ENCODE results near the gene NUDT1. TPM values are rescaled to one million over a fixed set of nuclear protein-coding genes. Genes with fewer than 3 reads are reported as not detected.

NUDT1 gene
- total RNA-seq, 2 donors from 2014 or later = 56.0 to 84.7 TPM

DNA sequence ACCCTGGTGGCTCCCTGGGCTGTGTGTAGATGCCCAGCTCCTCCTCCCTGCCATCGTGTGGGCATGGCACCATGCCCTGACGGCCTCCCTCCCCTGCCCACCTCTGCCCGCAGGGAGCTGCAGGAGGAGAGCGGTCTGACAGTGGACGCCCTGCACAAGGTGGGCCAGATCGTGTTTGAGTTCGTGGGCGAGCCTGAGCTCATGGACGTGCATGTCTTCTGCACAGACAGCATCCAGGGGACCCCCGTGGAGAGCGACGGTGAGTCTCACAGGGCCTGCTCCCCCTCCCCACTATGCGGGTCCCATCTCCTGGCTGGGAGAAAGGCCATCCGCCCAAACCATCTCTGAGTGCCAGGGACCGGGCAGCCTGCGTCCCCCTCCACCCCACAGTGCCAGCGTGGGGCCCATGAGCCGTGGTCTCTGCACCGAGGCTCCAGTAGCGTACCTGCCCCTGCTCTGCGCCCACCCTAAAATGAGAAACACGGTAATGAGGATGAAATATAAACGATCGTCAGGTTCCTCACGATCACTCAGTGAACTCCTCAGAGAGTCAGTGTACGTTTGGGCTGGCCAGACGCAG is 7.8 kb downstream of the NUDT1 start:
- DNase-seq = no peak
- Histone ChIP-seq H3K9ac (ENCODE audit: extremely low read depth, low read length, poor library complexity, severe bottlenecking) (no peak overlapping the region), H3K27ac (ENCODE audit: low read depth, low read length) (no peak overlapping the region), H3K4me1 (ENCODE audit: control insufficient read depth, insufficient read depth, low read length) (no peaks in the 10 kb centered on the region), H3K9me3 (ENCODE audit: control insufficient read depth, low read length) (no peaks in the 10 kb centered on the region), H3K4me3 (ENCODE audit: low read length) (no peak overlapping the region), H3K27me3 (ENCODE audit: control insufficient read depth, insufficient read depth, low read length, poor library complexity, severe bottlenecking) (no peaks in the 10 kb centered on the region), H3K36me3 (ENCODE audit: control insufficient read depth, insufficient read depth, low read length) (peaks cover 8% of the 10 kb centered on the region)
- 89 to 92% methylated on average over 16 to 27 of the region's 27 CpGs for WGBS, 2 experiments (ENCODE audit: insufficient coverage in 1 of 2, insufficient read length in 1 of 2)
- TF ChIP-seq, protein P1, sequence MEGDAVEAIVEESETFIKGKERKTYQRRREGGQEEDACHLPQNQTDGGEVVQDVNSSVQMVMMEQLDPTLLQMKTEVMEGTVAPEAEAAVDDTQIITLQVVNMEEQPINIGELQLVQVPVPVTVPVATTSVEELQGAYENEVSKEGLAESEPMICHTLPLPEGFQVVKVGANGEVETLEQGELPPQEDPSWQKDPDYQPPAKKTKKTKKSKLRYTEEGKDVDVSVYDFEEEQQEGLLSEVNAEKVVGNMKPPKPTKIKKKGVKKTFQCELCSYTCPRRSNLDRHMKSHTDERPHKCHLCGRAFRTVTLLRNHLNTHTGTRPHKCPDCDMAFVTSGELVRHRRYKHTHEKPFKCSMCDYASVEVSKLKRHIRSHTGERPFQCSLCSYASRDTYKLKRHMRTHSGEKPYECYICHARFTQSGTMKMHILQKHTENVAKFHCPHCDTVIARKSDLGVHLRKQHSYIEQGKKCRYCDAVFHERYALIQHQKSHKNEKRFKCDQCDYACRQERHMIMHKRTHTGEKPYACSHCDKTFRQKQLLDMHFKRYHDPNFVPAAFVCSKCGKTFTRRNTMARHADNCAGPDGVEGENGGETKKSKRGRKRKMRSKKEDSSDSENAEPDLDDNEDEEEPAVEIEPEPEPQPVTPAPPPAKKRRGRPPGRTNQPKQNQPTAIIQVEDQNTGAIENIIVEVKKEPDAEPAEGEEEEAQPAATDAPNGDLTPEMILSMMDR (conservative IDR thresholded peaks at IDR 0.05) = no peak
- H3K4me1 Mint-ChIP-seq = no peaks in the 10 kb centered on the region
- peak overlapping the region; percentile 44 for H3K27ac Mint-ChIP-seq
- H3K9me3 Mint-ChIP-seq = no peaks in the 10 kb centered on the region
- no peaks in the 10 kb centered on the region for H3K27me3 Mint-ChIP-seq (ENCODE audit: insufficient read depth)
- peaks cover 28% of the 10 kb centered on the region for H3K36me3 Mint-ChIP-seq (ENCODE audit: low read depth)
- no peak overlapping the region for H3K4me3 Mint-ChIP-seq

DNA sequence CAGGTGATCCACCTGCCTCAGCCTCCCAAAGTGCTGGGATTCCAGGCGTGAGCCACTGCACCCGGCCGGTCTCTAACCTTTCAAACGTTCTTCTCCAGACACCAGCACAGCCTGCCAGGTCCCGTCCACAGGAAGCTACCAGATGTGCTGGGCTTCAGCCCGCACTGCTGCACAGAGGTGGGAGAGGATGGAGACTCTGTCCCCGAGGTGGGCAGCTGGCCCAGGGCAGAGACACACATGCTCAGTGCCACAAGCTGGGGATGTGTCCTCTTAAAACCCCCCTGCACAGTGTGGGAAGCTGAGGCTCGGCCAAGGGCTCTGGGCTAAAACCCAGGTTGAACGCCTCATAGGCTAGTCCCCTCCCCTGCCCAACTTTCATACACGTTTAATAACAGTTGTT is 9.4 kb downstream of the NUDT1 start:
- H3K4me1 Mint-ChIP-seq = no peaks in the 10 kb centered on the region
- WGBS, 2 experiments (ENCODE audit: insufficient coverage in 1 of 2, insufficient read length in 1 of 2) = 86 to 89% methylated on average over 7 to 10 of the region's 10 CpGs
- no peaks in the 10 kb centered on the region for H3K27me3 Mint-ChIP-seq (ENCODE audit: insufficient read depth)
- Histone ChIP-seq H3K9me3 (ENCODE audit: control insufficient read depth, low read length) (no peaks in the 10 kb centered on the region), H3K4me1 (ENCODE audit: control insufficient read depth, insufficient read depth, low read length) (no peaks in the 10 kb centered on the region), H3K27me3 (ENCODE audit: control insufficient read depth, insufficient read depth, low read length, poor library complexity, severe bottlenecking) (no peaks in the 10 kb centered on the region), H3K36me3 (ENCODE audit: control insufficient read depth, insufficient read depth, low read length) (peaks cover 8% of the 10 kb centered on the region), H3K27ac (ENCODE audit: low read depth, low read length) (no peak overlapping the region), H3K9ac (ENCODE audit: extremely low read depth, low read length, poor library complexity, severe bottlenecking) (no peak overlapping the region), H3K4me3 (ENCODE audit: low read length) (no peak overlapping the region)
- no peak for DNase-seq
- no peaks in the 10 kb centered on the region for H3K9me3 Mint-ChIP-seq
- H3K4me3 Mint-ChIP-seq = no peak overlapping the region
- H3K36me3 Mint-ChIP-seq (ENCODE audit: low read depth) = peaks cover 31% of the 10 kb centered on the region
- TF ChIP-seq, protein P1 (conservative IDR thresholded peaks at IDR 0.05) = no peak
- no peak overlapping the region for H3K27ac Mint-ChIP-seq

DNA sequence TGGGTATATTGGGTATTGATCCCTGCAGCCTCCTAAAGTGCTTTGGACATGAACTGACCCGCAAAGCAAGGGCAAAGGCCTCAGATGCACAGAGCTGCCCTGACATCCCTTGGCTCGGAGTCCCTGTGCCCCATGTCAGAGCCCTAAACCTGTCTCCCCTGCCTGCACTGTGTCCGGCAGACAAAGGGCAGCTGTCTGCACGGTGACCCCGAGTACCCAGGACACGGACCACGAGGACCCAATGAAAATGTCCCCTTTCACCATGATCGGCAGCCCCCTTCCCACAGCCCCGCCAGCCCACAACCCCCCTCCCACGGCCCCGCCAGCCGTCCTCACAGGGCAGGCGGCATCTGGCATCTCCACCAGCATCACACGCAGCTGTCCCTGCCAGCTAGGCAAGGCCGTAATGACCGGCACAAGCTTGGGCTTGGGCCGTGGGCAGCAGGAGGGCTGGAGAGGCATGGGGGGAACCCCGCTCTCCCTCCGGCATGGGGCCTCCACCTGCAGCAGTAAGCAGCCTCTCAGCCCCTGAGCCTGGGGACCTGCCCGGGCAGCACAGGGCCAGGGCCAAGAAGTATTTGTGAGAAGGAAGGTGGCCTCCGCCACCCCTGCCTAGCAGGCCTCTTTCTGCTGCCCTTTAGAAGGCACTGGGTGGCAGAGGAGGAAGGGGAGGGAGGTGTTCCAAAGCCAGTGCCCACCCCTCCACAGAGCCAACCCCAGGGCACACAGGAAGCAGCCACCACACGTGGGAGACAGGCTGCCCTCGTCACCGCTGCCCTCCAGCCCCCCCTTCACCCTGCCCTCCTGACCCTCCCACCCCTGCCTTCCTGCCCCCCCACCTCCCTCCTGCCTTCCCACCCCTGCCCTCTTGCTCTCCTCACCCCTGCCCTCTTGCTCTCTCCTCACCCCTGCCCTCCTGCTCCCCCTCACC is 10.1 kb downstream of the NUDT1 start:
- Mint-ChIP-seq H3K4me3 (no peak overlapping the region), H3K27ac (peak overlapping the region; percentile 58), H3K27me3 (ENCODE audit: insufficient read depth) (no peaks in the 10 kb centered on the region), H3K4me1 (no peaks in the 10 kb centered on the region), H3K36me3 (ENCODE audit: low read depth) (peaks cover 35% of the 10 kb centered on the region), H3K9me3 (no peaks in the 10 kb centered on the region)
- Histone ChIP-seq H3K36me3 (ENCODE audit: control insufficient read depth, insufficient read depth, low read length) (peaks cover 8% of the 10 kb centered on the region), H3K9me3 (ENCODE audit: control insufficient read depth, low read length) (no peaks in the 10 kb centered on the region), H3K27me3 (ENCODE audit: control insufficient read depth, insufficient read depth, low read length, poor library complexity, severe bottlenecking) (no peaks in the 10 kb centered on the region), H3K9ac (ENCODE audit: extremely low read depth, low read length, poor library complexity, severe bottlenecking) (no peak overlapping the region), H3K27ac (ENCODE audit: low read depth, low read length) (no peak overlapping the region), H3K4me1 (ENCODE audit: control insufficient read depth, insufficient read depth, low read length) (no peaks in the 10 kb centered on the region), H3K4me3 (ENCODE audit: low read length) (no peak overlapping the region)
- no peak for DNase-seq
- TF ChIP-seq, protein P1 (conservative IDR thresholded peaks at IDR 0.05) = no peak
- 94 to 95% methylated on average over 9 to 24 of the region's 24 CpGs for WGBS, 2 experiments (ENCODE audit: insufficient coverage in 1 of 2, insufficient read length in 1 of 2)

Data from endodermal cell (in vitro differentiated cells).